HT-29 (cell line): Measurements from ENCODE around the gene CPVL. TPM values are rescaled to one million over a fixed set of nuclear protein-coding genes. Genes with fewer than 3 reads are reported as not detected.
"Not testable (repeated sequence)": the region's sequence is repeated elsewhere in the genome, so short reads cannot be mapped to it uniquely, and the experiment has no call there.

ENCODE experiments used
- DNase-seq: peaks from one replicate; pipeline ENCODE4 v3.0.0-alpha.2; 2015; ENCODE audit warnings: low spot score
- total RNA-seq: library from RNA; depleted of rRNA; stranded (reverse); fragments of >200 nt; shearing (Covaris generic); gene quantifications from 2 replicates; pipeline ENCODE4 v1.2.3, GENCODE V29; 2014

Gene CPVL
- total RNA-seq, 1 experiment from 2014 or later: 1.8 TPM

DNA sequence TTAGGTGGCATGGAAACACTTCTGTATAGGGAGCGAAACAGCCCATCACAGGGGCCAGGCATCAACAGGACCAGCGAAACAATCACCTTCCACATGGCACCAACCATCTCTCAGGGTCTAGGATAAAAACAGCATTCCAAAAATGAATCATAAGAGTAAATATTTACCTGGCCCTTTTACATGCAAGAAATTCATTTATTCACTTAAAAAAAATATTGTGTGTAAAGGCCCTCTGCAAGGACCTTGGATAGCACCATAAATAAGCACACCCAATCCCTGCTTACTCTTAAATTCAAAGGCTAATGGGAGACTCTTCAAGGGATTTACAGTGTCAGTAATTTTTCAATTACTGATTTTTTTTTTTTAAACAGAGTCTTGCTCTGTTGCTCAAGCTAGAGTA lies 25.4 kb downstream of the CPVL start:
- DNase-seq: no peak

DNA sequence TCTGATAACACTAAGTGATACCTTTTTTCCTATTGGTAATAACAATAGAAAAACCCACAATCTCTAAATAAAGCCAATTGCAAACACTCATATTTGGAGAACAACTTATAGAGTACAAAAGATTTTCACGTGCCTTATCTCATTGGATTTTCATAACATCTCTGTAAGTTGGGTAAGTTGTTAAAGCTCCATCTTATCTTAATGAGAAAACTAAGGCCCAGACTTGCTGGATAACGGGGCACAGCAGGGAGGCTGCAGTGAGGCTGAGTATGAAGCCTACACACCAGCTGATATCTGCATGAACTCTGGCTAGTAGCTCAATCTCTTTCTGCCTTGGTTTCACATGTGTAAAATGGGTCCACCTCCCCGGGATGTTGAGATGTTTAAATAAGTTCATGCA lies 26.8 kb downstream of the CPVL start:
- DNase-seq: no peak

DNA sequence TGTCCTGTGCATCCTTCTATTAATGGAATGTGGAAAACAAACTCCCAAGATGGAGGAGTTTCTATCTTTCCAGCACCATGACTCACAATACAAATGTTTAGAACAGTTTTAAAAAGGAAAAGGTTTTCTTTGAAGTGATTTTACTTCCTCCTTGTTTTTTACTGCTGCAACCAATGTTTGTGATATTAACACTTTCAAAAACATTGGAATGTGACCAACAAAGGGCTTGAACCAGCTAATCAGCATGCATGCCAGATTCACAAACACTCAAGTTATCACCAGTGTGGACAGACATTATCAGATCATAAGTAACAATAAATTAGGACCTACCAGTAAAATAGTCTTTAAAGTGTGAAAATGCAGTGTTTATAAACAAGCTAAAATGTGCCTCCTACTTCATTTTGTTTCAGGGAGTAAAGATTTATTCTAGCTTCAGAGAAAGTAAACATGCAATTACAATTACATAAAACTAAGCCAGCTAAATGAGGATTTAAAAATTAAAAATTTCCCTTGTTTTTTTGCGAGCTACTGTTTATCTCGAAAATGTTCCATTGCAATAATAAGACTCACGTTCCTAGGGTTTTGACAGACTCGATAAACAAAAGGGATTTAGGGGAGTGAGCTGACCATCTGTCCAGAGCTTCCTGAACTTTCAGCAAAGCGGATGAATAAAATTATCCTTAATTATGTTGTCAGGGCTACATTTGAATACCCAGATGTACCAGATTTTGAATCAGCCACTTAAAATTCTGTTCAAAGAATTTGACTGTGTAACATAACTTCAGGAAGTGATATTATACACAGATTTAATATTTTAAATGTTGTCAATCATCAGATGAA lies 29.8 kb downstream of the CPVL start:
- peak; percentile 41 for DNase-seq

DNA sequence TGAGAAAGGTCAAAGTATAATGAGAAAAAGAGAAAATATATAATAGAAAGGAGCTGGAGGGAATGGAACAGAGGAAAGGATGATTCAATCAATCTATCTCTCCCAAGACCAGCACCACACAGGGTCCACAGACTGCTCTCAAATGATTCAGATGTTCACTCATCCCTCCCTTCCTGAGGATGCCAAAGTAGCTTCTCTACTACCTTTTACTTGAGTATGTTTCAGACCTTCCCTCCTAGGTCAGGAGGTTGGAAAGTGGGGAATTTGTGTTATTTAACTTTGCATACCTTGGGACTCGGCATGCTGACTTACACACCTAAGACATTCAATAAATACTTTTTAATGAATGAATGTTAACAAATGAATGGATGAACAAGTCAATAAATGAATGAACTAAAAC lies 30.6 kb downstream of the CPVL start:
- no peak for DNase-seq

DNA sequence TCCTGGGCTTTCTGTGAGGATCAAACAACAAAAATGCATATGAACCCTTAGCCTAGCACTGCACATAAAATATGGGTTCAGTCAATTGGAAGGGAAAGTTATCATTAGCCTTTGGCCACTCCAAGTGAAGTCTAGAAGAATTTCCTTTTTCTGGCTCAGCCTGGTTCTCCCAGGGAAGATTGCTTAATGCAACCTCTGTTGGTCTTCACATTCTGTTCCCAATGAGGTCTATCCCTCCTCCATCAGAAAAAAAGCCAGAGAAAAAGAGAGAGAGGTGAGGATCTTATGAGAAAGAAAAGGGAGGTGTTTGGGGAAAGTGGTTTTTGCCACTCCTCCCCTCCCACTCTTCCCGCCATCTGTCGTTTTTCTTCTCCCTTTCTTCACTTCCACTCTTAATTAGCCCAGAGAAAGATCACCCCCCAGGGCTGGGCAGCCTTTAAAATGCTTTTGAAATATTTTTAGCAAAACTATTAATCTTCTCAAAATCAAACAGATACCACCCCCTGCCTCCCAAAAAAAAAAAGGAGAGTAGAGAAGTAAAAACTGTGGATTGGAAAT lies 31.1 kb downstream of the CPVL start:
- no peak for DNase-seq

DNA sequence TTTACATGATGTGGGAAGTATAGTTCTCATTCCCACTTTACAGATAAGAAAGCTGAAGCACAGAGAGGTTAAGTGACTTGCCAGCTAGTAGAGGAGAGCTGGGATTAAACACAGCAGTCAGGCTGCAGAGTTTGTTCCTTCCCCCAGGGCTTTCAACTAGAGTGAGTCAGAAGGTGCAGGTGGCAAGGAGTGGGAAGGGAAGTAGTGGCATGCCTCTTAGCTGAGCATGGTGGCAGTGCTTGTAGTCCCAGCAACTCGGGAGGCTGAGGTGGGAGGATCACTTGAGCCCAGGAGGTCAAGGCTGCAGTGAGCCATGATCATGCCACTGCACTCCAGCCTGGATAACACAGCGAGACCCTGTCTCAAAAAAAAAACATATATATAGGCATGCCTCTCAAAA lies 32.1 kb downstream of the CPVL start:
- DNase-seq: not testable (repeated sequence)

GRCh38 chr7:29113384-29114102 lies 32.8 kb downstream of the CPVL start:
- DNase-seq: peak; percentile 91

DNA sequence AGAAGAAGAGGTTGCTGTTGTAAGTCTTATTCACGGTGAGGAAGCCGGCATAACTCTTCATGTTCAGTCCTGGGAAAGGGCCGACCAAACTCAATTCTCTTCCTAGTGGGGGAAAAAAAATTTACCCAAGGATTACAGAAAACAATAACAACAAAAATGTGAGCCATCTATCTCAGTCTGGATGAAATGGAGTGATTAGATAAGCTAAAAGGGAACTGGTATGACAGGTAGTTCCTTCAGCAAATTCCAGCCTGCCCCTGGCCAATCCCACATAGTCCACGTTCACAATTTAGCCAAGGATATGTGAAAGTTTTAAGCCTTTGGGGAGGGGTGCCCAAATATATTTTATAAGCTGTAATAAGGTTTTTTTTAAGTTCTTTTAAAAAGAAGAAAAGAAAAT lies 33.6 kb downstream of the CPVL start:
- no peak for DNase-seq

DNA sequence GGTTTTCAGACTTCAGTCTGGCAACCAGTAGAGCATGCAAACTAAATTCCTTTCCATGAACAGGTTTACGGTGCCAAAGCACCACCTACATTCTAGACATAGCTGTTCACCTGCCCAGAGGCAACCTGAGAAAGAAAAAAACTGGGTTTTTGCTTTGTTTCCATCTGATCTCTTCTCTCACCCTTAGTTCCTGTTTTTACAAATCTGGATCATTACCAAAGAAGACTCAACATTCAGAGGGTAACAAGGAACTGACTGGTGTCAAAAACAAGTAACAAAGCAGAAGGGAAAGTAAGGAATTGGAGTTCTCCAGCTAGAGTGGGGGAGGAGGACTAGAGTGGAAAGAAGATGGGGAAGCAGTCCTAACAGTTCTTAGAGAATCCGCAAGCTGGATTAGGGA lies 36.4 kb downstream of the CPVL start:
- no peak for DNase-seq

- no peak for DNase-seq
Observed at GRCh38 chr7:29109358-29109757, 37.0 kb downstream of the CPVL start.

GRCh38 chr7:29107056-29107455 lies 39.3 kb downstream of the CPVL start:
- no peak for DNase-seq

GRCh38 chr7:29106669-29106988 lies 39.7 kb downstream of the CPVL start:
- no peak for DNase-seq

- peak; percentile 73 for DNase-seq
Observed at GRCh38 chr7:29105752-29106668, 40.3 kb downstream of the CPVL start.

DNA sequence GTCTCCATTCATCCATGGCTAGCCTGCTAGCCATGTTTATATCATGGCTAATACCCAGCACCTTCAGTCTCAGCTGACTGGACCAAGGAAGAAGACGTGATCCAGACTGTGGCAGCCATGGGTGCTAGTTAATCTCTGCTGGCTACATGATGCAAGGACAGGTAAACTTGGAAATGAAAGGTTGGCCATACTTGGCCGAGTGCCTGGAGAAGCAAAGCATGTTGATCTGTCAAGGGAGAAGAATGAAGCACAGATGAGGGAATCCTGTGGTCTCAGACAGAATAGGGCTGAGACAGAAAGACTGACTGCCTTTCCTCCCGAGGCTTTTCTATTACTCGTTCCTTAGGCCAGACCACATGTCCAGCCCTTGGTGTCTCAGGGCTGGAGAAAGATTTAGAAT lies 41.1 kb downstream of the CPVL start:
- no peak for DNase-seq

DNA sequence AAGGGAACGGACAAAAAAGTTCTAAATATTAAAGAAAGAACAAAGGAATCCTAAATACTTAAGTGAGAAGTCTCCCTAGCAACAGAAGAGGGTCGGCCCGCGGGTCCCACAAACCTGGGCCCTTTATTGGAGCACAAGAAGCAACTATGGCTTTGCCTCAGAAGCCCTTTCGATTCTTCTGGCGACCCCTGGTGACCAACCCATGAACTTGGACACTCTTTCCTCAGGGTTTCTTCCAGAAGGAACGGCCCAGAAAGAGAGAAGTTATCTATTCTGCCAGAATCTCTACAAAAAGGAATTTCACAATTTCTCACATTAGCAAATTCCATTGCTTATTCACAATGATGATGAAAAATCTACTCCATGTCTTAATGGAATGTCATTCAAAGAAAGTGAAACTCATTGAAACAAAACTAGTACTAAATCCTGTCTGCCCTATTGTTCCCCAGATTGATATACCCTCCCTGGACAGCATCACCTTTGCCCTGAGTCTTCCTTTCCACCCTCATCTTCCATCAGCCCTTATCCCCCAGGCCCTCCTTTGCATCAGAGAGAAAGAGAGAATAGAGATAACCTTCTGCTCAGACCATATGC lies 43.7 kb downstream of the CPVL start:
- DNase-seq: peak; percentile 65

- no peak for DNase-seq
Observed at GRCh38 chr7:29100924-29101323, 45.4 kb downstream of the CPVL start.

GRCh38 chr7:29099896-29100847 lies 46.2 kb downstream of the CPVL start:
- DNase-seq: no peak

DNA sequence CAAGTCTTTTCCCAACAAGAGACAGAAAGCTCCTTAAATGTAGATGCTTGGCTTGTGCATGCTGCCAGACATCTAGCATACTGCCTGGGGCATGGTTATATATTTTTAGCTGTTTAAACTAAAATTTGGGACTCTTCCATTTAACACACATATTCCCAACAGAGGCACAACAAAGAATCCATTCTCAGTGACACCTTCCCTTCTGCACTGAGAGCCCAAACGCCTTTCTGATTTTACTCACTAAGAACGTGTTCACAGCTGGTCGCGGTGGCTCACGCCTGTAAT lies 49.9 kb downstream of the CPVL start:
- DNase-seq: no peak

DNA sequence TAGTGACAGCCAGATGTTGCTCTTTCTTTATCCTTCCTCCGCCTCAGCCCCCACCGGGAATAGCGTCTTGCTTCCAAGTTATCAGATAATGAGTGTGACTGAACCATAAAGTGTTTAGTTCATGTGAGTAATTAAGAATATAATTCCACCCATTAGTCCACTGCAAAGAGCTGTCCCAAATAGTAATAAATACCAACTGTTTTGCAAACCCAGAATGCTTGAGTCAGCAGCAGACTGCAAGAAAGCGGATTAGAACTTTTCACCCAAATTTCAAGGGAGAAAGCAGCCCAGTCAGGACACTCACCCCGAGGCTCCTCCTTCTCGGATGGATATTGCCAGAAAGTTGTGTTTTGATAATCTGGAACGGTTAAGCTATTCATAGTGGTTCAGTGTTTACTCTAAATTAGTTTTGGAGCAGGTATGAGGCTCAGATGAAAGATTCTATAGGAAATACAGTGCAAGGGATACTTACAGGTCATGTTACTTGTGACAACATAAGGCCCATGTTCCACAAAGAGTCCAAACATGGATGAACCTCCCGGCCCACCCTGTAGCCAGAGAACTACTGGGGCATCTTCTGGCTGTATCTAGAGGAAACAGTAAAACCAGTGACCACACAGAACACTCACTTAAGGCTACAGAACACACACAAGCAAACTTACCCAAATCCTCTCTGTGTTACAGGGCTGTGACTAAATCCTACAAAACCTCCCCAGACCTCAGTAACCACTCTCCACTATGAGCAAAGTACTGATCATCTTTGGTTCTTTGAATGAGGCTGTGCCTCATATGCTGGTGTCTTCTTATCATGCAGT lies 50.5 kb downstream of the CPVL start:
- no peak for DNase-seq

DNA sequence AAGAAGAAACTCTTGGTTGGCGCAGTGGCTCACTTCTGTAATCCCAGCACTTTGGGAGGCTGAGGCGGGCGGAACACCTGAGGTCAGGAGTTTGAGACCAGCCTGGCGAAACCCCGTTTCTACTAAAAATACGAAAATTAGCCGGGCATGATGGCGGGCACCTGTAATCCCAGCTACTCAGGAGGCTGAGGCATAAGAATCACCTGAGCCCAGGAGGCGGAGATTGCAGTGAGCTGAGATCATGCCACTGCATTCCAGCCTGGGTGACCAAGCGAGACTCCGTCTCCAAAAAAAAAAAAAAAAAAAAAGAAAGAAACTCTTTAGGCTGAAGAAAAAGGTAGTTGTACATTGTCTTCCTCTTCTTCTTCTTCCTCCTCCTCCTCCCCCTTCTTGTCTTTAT lies 53.2 kb downstream of the CPVL start:
- DNase-seq: not testable (repeated sequence)
